ENCODE data around the gene CPA5.

- TF ChIP-seq CTCF (IDR thresholded peaks at IDR 0.05; ENCODE audit: extremely low read depth in 1 of 2, insufficient read depth in 1 of 2, low read depth in 1 of 2, low read length in 2 of 2) (no peak), POLR2AphosphoS5 (IDR thresholded peaks at IDR 0.05; ENCODE audit: insufficient read depth, low read depth, low read length) (no peak), MAX (IDR thresholded peaks at IDR 0.05; ENCODE audit: insufficient read depth, insufficient read length) (no peak)
Observed at GRCh38 chr7:130415006-130415405, 70.4 kb downstream of the CPA5 start.
